Inflammatory macrophage treated with lipopolysaccharide for 4 hours (primary cell): Measurements from ENCODE around the gene ZP4.

ENCODE experiments used
- DNase-seq: peaks from one replicate; pipeline ENCODE4 v3.0.0-alpha.2; 2020

Gene ZP4, protein sequence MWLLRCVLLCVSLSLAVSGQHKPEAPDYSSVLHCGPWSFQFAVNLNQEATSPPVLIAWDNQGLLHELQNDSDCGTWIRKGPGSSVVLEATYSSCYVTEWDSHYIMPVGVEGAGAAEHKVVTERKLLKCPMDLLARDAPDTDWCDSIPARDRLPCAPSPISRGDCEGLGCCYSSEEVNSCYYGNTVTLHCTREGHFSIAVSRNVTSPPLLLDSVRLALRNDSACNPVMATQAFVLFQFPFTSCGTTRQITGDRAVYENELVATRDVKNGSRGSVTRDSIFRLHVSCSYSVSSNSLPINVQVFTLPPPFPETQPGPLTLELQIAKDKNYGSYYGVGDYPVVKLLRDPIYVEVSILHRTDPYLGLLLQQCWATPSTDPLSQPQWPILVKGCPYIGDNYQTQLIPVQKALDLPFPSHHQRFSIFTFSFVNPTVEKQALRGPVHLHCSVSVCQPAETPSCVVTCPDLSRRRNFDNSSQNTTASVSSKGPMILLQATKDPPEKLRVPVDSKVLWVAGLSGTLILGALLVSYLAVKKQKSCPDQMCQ

GRCh38 chr1:237890822-237891221 is at the start of gene ZP4:
Gene ZP4 (minus strand): TSS chr1:237890922. CDS start chr1:237890635, 287 bp downstream.
- no peak for DNase-seq

- DNase-seq, result no peak
Measured at GRCh38 chr1:237938553-237938952, 47.8 kb upstream of the ZP4 start.

- no peak for DNase-seq
Measured at GRCh38 chr1:237938068-237938467, 47.3 kb upstream of the ZP4 start.

GRCh38 chr1:237932816-237933215 is 42.1 kb upstream of the ZP4 start:
- no peak for DNase-seq

DNA sequence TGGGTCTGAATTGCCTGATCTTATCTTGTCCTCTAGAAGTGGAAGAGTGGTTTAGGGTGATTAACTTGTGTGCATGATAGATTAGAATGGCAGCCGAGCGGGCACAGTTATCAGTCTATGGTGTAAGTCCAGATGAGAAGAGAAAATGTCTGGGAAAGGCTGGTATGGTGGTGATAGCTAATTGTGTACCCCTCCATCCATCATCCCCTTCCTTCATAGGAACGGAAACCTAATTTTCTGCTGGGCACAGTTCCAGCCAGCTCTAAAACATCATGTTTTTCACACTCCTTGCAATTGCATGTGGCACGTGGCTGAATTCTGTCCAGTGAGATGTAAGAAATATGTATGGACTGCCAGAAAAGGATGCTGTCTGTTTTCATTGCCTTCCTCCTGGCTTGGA is 40.9 kb upstream of the ZP4 start:
- no peak for DNase-seq

DNA sequence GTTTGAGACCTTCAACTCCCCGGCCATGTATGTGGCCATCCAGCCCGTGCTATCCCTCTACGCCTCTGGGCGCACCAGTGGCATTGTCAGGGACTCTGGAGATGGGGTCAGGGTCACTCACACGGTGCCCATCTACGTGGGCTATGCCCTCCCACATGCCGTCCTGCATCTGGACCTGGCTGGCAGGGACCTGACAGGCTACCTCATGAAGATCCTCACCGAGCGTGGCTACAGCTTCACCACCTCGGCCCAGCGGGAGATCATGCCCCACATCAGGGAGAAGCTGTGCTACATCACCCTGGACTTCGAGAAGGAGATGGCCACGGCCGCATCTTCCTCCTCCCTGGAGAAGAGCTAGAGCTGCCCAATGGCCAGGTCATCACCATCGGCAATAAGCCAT is 36.5 kb upstream of the ZP4 start:
- DNase-seq, result no peak

DNA sequence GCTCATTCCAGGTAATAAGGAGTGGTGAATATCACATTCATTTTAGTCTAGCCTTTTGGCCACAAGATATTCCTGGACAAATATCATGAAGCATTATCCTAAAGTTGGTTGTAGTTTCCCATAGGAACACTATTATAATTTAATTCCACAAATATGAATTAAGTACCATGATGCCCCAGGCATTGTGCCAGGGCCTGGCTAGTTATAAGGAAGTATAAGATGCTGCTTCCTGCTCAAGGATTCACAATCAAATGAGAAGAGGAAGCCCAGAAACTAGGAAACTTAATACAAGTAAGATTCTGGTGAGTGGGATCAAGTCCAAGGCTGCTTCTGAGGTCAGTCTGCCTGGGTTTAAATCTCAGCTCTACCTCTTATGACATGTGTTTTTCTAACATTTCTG is 30.6 kb upstream of the ZP4 start:
- no peak for DNase-seq

GRCh38 chr1:237913345-237913744 is 22.6 kb upstream of the ZP4 start:
- DNase-seq, result no peak

DNA sequence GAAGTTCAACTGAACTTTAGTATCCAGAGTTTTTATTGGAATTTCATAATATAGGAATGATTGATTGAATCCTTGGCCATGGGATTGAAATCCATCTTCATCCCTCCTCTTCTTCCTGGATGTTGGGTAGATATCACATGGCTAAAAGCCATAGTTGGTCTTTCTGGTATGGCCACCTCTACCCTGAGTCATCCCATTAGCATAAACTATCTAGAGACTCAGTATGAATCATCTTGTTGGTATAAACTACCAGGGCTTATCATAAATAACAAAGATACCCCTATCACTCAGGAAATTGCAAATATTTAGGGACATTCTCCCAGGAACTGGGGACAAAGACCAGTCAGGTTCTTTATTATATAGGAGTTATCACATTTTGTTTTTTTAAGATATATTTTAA is 21.2 kb upstream of the ZP4 start:
- DNase-seq, result no peak

GRCh38 chr1:237910834-237911233 is 20.1 kb upstream of the ZP4 start:
- no peak for DNase-seq

GRCh38 chr1:237903961-237904360 is 13.2 kb upstream of the ZP4 start:
- no peak for DNase-seq

GRCh38 chr1:237902960-237903743 is 12.4 kb upstream of the ZP4 start:
- no peak for DNase-seq

DNA sequence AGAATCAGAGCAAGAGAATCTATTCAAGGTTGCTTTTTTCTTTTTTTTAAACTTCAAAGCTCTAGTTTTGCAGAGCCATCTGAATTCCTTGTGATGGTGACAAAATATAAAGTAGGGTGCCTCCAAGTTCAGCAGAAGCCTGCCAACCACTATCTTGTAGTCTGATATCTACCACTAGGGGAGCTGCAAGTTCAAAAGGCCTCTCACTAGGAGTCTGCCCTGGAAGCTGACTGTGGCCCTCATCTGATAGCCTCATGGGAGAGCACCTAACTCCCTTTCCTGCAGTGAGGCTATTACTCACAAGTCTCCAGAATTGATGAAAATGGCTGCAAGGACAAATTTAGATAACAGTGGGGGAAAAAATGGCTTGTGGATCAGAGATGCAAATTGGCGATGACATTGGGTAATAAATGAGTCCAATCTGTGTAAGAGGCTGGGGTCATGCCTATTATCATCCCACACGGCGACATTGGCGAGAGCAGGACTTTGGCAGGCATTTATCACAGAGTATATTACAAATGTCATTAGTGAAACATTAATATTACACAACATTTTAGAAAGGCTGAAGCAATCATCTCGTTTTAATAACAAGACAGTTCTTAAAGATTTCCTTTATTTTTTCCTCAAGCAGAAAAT is 10.7 kb upstream of the ZP4 start:
- peak; percentile 5 for DNase-seq

DNA sequence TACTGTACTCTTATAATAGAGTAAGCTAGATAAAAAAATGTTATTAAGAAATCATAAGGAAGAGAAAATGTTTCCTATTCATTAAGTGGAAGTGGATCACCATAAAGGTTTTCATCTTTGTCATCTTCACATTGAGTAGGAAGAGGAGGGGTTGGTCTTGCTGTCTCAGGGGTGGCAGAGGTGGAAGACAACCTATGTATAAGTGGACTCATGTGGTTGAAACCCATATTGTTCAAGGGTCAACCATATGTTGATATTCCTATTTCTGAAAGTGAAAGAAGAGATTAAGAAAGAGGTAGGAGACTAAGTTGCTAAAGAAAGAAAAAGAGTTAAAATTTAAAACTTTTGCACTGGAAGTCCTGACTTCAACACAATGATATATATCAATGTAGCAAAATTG is 4.9 kb upstream of the ZP4 start:
- DNase-seq, result no peak

DNA sequence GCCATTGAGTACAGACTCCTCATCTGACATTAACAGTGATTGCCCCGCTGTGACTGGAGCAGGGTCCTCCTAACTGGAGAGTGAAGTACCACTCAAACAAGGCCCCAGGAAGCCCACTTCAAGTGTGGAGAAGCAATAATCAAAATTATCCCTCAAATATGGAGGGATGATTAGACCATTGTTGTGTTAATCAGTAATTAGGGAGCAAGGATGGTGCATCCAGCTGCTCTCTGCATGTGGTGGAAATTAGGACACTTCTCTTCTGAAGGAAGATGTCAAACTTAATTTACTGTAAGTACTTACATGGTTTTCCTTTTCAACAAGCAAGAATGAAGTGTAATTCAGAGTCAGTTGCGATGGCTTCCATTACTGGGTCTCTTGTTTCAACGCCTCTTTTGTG is 3.4 kb upstream of the ZP4 start:
- DNase-seq, result no peak

GRCh38 chr1:237891979-237892378 is 1.3 kb upstream of the ZP4 start:
- DNase-seq, result no peak

DNA sequence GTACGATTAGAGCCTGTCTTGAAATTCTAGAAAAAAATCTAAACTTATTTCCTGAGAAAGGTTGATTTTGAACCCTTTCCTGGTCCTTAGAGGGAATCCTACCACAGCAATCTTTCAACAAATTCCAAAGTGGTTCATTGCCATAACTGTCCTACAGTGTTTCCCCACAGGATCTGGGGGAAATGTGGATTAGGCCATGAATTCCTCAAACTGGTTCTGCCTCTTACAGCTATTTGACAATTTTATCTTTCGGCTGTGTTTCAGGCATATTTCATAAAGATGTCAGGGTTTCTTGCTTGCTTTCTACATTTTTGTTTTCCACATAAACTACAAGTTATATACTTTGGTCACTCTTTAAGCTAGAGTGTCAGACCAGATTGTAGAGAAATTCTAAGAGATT is 544 bp upstream of the ZP4 start:
- no peak for DNase-seq

DNA sequence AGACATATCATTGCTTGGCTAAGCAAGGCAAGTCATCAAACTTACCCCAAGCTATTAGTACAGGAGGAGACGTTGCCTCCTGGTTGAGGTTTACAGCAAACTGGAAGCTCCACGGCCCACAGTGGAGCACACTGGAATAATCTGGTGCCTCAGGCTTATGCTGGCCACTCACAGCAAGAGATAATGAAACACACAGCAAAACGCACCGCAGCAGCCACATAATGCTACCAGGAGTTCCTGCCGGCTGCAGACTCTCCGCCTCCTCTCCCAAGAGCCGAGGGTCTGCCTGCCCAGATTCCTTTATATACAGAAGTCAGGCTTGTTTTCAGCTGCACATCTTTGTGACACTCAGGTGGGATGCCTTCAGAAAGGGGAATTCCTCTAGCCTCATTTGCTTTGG is 306 bp downstream of the ZP4 start:
- no peak for DNase-seq

- DNase-seq, result no peak
Measured at GRCh38 chr1:237888143-237888542, 2.6 kb downstream of the ZP4 start.

- no peak for DNase-seq
Measured at GRCh38 chr1:237887542-237887941, 3.2 kb downstream of the ZP4 start.

GRCh38 chr1:237884237-237884636 is 6.5 kb downstream of the ZP4 start:
- no peak for DNase-seq

DNA sequence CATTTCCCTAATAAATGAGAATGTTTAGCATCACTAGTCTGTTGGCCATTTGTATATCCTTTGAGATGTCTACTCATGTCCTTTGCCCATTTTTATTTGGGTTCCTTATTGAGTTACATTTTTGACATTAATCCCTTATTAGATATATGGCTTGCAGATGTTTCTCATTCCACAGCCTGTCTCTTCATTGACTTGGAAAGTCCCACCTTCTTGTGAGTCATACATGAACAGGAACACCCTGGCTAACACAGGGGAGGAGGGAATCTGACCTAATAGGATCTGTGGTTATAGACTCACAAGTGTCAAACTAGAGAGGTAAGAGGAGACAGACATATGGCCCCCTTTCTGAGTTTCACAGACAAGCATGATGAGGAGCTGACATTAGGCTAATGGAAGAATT is 11.5 kb downstream of the ZP4 start:
- DNase-seq, result no peak

- DNase-seq, result no peak
Measured at GRCh38 chr1:237878406-237878805, 12.3 kb downstream of the ZP4 start.

GRCh38 chr1:237877631-237878030 is 13.1 kb downstream of the ZP4 start:
- no peak for DNase-seq
